ENCODE data around the gene FERD3L. TPM values are rescaled to one million over a fixed set of nuclear protein-coding genes. Genes with fewer than 3 reads are reported as not detected.

Gene FERD3L
- total RNA-seq, 1 experiment from 2014 or later: not detected

GRCh38 chr7:19178595-19178994 lies 33.4 kb upstream of the FERD3L start:
- intact Hi-C loops (cut with micrococcal nuclease; ENCODE audit: unreplicated experiment) (no loop called here), in situ Hi-C loops (cut with HindIII; ENCODE audit: low pct_unique_long_range_greater_than_20kb, low sequenced_read_pairs) (no loop called here)
- no peak overlapping the region for H3K27ac ChIP-seq (ENCODE audit: low read length)
- TF ChIP-seq SIN3A (IDR thresholded peaks at IDR 0.05; ENCODE audit: borderline replicate concordance, insufficient read depth, low read depth, low read length) (no peak), POLR2AphosphoS5 (IDR thresholded peaks at IDR 0.05; ENCODE audit: low read depth, low read length) (no peak), TCF7L2 (IDR thresholded peaks at IDR 0.05; ENCODE audit: low read depth, low read length) (no peak)
- TF ChIP-seq, protein P1, sequence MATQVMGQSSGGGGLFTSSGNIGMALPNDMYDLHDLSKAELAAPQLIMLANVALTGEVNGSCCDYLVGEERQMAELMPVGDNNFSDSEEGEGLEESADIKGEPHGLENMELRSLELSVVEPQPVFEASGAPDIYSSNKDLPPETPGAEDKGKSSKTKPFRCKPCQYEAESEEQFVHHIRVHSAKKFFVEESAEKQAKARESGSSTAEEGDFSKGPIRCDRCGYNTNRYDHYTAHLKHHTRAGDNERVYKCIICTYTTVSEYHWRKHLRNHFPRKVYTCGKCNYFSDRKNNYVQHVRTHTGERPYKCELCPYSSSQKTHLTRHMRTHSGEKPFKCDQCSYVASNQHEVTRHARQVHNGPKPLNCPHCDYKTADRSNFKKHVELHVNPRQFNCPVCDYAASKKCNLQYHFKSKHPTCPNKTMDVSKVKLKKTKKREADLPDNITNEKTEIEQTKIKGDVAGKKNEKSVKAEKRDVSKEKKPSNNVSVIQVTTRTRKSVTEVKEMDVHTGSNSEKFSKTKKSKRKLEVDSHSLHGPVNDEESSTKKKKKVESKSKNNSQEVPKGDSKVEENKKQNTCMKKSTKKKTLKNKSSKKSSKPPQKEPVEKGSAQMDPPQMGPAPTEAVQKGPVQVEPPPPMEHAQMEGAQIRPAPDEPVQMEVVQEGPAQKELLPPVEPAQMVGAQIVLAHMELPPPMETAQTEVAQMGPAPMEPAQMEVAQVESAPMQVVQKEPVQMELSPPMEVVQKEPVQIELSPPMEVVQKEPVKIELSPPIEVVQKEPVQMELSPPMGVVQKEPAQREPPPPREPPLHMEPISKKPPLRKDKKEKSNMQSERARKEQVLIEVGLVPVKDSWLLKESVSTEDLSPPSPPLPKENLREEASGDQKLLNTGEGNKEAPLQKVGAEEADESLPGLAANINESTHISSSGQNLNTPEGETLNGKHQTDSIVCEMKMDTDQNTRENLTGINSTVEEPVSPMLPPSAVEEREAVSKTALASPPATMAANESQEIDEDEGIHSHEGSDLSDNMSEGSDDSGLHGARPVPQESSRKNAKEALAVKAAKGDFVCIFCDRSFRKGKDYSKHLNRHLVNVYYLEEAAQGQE (IDR thresholded peaks at IDR 0.05; ENCODE audit: insufficient read depth in 1 of 2, low read depth in 2 of 2, low read length in 1 of 2): no peak
- TF ChIP-seq, protein P2, sequence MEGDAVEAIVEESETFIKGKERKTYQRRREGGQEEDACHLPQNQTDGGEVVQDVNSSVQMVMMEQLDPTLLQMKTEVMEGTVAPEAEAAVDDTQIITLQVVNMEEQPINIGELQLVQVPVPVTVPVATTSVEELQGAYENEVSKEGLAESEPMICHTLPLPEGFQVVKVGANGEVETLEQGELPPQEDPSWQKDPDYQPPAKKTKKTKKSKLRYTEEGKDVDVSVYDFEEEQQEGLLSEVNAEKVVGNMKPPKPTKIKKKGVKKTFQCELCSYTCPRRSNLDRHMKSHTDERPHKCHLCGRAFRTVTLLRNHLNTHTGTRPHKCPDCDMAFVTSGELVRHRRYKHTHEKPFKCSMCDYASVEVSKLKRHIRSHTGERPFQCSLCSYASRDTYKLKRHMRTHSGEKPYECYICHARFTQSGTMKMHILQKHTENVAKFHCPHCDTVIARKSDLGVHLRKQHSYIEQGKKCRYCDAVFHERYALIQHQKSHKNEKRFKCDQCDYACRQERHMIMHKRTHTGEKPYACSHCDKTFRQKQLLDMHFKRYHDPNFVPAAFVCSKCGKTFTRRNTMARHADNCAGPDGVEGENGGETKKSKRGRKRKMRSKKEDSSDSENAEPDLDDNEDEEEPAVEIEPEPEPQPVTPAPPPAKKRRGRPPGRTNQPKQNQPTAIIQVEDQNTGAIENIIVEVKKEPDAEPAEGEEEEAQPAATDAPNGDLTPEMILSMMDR (IDR thresholded peaks at IDR 0.05): no peak
- peaks cover 4% of the 10 kb centered on the region; the same call in 1 of the 2 replicates for H3K9me3 ChIP-seq (ENCODE audit: control insufficient read depth, insufficient read depth, low read depth, low read length)
- no peaks in the 10 kb centered on the region for H3K27me3 ChIP-seq (ENCODE audit: control insufficient read depth, insufficient read depth, low read length)
- no peaks in the 10 kb centered on the region for H3K36me3 ChIP-seq (ENCODE audit: control insufficient read depth, insufficient read depth, low read length)
- H3K4me1 ChIP-seq (ENCODE audit: control insufficient read depth, insufficient read depth, low read length): no peaks in the 10 kb centered on the region
- CTCF ChIA-PET: no interaction called here
- DNase-seq (ENCODE audit: low read depth, low spot score): no peak
- POLR2A ChIA-PET: no interaction called here
- no TSS peak for BruUV-seq (replicated peaks)
- ATAC-seq: no peak
- H3K4me3 ChIP-seq (ENCODE audit: low read depth in 2 of 2, low read length in 2 of 2): no peak overlapping the region

DNA sequence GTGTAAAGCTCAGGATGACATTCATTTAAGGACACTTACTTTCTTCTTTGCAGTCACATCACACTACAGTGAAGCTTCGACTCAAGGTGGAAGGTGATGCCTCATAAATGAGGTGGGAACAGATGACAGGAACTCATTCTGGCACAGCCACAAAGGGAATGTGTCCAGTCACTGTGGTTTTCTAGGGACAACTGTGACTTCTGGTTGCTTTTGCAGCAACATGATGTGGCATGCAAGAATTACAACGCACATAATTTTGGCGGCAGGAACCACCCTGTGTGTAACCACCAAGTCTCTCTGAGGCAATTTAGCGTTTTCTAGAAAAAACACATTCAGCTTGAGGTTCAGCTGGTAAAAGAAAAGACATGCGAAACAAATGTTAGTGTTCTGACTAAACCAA lies 32.0 kb upstream of the FERD3L start:
- Histone ChIP-seq H3K36me3 (ENCODE audit: control insufficient read depth, insufficient read depth, low read length) (no peaks in the 10 kb centered on the region), H3K9me3 (ENCODE audit: control insufficient read depth, insufficient read depth, low read depth, low read length) (no peaks in the 10 kb centered on the region), H3K4me1 (ENCODE audit: control insufficient read depth, insufficient read depth, low read length) (no peaks in the 10 kb centered on the region), H3K4me3 (ENCODE audit: low read depth in 2 of 2, low read length in 2 of 2) (no peak overlapping the region), H3K27ac (ENCODE audit: low read length) (no peak overlapping the region), H3K27me3 (ENCODE audit: control insufficient read depth, insufficient read depth, low read length) (no peaks in the 10 kb centered on the region)
- ATAC-seq (0 out of 2 replicates have a peak, but pooled peaks have one; percentile 45), DNase-seq (ENCODE audit: low read depth, low spot score) (no peak)
- BruUV-seq (replicated peaks): no TSS peak
- TF ChIP-seq TCF7L2 (IDR thresholded peaks at IDR 0.05; ENCODE audit: low read depth, low read length) (no peak), POLR2AphosphoS5 (IDR thresholded peaks at IDR 0.05; ENCODE audit: low read depth, low read length) (no peak), SIN3A (IDR thresholded peaks at IDR 0.05; ENCODE audit: borderline replicate concordance, insufficient read depth, low read depth, low read length) (no peak)
- TF ChIP-seq, protein P2 (IDR thresholded peaks at IDR 0.05): no peak
- TF ChIP-seq, protein P1 (IDR thresholded peaks at IDR 0.05; ENCODE audit: insufficient read depth in 1 of 2, low read depth in 2 of 2, low read length in 1 of 2): no peak
- ChIA-PET CTCF (no interaction called here), POLR2A (no interaction called here)
- in situ Hi-C loops (cut with HindIII; ENCODE audit: low pct_unique_long_range_greater_than_20kb, low sequenced_read_pairs) (no loop called here), intact Hi-C loops (cut with micrococcal nuclease; ENCODE audit: unreplicated experiment) (no loop called here)

Data from Panc1 (cell line).